Measurements from ENCODE around the gene MYO5B. TPM values are rescaled to one million over a fixed set of nuclear protein-coding genes. Genes with fewer than 3 reads are reported as not detected.
"Not testable (repeated sequence)": the region's sequence is repeated elsewhere in the genome, so short reads cannot be mapped to it uniquely, and the experiment has no call there.

The MYO5B gene
- total RNA-seq, 2 experiments from 2014 or later: not detected

DNA sequence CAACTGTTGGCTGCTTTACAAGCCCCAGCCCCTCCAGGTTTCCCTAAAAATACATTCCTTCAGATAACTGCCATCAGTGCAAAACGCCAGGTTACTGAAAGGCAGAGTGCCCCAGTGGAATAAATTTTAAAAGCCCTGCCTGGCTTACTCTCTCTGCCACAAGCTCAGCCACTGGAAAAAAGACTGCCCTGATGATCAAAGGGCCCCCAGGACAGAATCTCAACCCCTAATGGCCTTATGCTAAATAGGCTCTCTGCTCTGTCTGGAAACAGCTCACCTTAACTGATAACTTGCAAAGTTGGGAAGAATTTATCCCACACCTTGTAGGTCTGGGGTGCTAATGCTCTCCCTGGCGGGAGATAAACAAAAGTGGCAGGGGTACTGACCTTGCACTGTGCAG is 37.5 kb upstream of the MYO5B start:
- ChIA-PET CTCF (ENCODE audit: unreplicated experiment) (no interaction called here), POLR2A (interaction anchor here (0.7 kb wide), 1 partner anchor 215 kb away, joined by 3 read pairs; no protein-coding TSS in a partner anchor)
- no peak overlapping the region for H3K4me3 ChIP-seq (ENCODE audit: low read depth, low read length, poor library complexity, severe bottlenecking)
- no TSS peak for BruUV-seq (replicated peaks)
- TF ChIP-seq EZH2phosphoT487 (IDR thresholded peaks at IDR 0.05; ENCODE audit: borderline replicate concordance, low read depth, low read length): no peak
- TF ChIP-seq, protein P1, sequence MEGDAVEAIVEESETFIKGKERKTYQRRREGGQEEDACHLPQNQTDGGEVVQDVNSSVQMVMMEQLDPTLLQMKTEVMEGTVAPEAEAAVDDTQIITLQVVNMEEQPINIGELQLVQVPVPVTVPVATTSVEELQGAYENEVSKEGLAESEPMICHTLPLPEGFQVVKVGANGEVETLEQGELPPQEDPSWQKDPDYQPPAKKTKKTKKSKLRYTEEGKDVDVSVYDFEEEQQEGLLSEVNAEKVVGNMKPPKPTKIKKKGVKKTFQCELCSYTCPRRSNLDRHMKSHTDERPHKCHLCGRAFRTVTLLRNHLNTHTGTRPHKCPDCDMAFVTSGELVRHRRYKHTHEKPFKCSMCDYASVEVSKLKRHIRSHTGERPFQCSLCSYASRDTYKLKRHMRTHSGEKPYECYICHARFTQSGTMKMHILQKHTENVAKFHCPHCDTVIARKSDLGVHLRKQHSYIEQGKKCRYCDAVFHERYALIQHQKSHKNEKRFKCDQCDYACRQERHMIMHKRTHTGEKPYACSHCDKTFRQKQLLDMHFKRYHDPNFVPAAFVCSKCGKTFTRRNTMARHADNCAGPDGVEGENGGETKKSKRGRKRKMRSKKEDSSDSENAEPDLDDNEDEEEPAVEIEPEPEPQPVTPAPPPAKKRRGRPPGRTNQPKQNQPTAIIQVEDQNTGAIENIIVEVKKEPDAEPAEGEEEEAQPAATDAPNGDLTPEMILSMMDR (conservative IDR thresholded peaks at IDR 0.05; ENCODE audit: low read length): no peak
- intact Hi-C loops (cut with micrococcal nuclease; ENCODE audit: unreplicated experiment): no loop called here
- no peaks in the 10 kb centered on the region for H3K36me3 ChIP-seq (ENCODE audit: insufficient read depth, low read length)
- H3K4me2 ChIP-seq (ENCODE audit: low read length): no peak overlapping the region
- H3K9me2 ChIP-seq (ENCODE audit: insufficient read depth, low read length): no peaks in the 10 kb centered on the region
- no peaks in the 10 kb centered on the region for H3K9me3 ChIP-seq (ENCODE audit: low read length)
- H3K79me2 ChIP-seq (ENCODE audit: insufficient read depth, low read depth, low read length): no peaks in the 10 kb centered on the region
- no peak overlapping the region for H2AFZ ChIP-seq (ENCODE audit: low read length)
- no peak for DNase-seq (ENCODE audit: low spot score)
- no peak overlapping the region for H3K27ac ChIP-seq (ENCODE audit: low read depth, low read length, poor library complexity, severe bottlenecking)
- H3K4me1 ChIP-seq (ENCODE audit: insufficient read depth, low read length, poor library complexity, severe bottlenecking): peaks cover 3% of the 10 kb centered on the region
- H4K20me1 ChIP-seq (ENCODE audit: insufficient read depth, low read length): no peaks in the 10 kb centered on the region

DNA sequence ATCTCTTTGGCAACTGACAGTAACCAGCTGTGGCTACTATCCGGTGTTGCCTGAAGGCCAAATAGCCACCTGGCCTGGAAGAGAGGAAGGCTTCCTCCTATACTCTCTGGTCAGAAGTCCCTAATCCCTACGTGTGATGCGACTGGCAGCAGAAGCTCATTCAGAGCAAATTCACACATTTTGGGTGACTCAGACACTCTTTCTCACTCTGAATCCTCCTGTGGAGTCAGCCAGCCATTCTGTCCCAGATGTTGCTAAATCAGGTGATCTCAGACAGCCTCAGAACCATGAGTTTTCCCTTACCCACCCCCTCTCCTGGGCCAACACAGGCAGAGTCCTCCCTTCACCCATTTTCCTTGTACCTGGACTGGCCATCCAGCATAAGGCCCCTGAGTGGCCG is 36.7 kb upstream of the MYO5B start:
- ChIA-PET CTCF (ENCODE audit: unreplicated experiment) (no interaction called here), POLR2A (no interaction called here)
- TF ChIP-seq, protein P1 (conservative IDR thresholded peaks at IDR 0.05; ENCODE audit: low read length): no peak
- TF ChIP-seq EZH2phosphoT487 (IDR thresholded peaks at IDR 0.05; ENCODE audit: borderline replicate concordance, low read depth, low read length): no peak
- DNase-seq (ENCODE audit: low spot score): no peak
- intact Hi-C loops (cut with micrococcal nuclease; ENCODE audit: unreplicated experiment): no loop called here
- no TSS peak for BruUV-seq (replicated peaks)
- no peaks in the 10 kb centered on the region for H3K79me2 ChIP-seq (ENCODE audit: insufficient read depth, low read depth, low read length)
- H3K27ac ChIP-seq (ENCODE audit: low read depth, low read length, poor library complexity, severe bottlenecking): no peak overlapping the region
- H3K4me2 ChIP-seq (ENCODE audit: low read length): no peak overlapping the region
- H3K9me3 ChIP-seq (ENCODE audit: low read length): no peaks in the 10 kb centered on the region
- H4K20me1 ChIP-seq (ENCODE audit: insufficient read depth, low read length): no peaks in the 10 kb centered on the region
- no peaks in the 10 kb centered on the region for H3K36me3 ChIP-seq (ENCODE audit: insufficient read depth, low read length)
- H3K4me1 ChIP-seq (ENCODE audit: insufficient read depth, low read length, poor library complexity, severe bottlenecking): peaks cover 11% of the 10 kb centered on the region
- no peaks in the 10 kb centered on the region for H3K9me2 ChIP-seq (ENCODE audit: insufficient read depth, low read length)
- H3K4me3 ChIP-seq (ENCODE audit: low read depth, low read length, poor library complexity, severe bottlenecking): no peak overlapping the region
- no peak overlapping the region for H2AFZ ChIP-seq (ENCODE audit: low read length)

DNA sequence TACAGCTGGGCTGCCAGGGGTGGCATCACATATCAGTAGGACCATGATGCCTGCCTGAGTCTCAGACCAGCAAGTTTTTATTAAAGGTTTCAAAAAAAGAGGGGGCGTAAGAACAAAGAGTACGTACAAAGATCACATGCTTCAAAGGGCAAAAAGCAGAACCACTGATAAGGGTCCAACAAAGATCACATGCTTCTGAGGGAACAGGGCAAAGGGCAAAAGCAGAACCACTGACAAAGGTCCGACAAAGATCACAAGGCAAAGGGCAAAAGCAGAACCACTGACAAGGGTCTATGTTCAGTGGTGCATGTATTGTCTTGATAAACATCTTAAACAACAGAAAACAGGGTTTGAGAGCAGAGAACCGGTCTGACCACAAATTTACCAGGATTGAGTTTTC is 25.3 kb upstream of the MYO5B start:
- H4K20me1 ChIP-seq (ENCODE audit: insufficient read depth, low read length); H3K27ac ChIP-seq (ENCODE audit: low read depth, low read length, poor library complexity, severe bottlenecking); H3K9me2 ChIP-seq (ENCODE audit: insufficient read depth, low read length); H3K4me1 ChIP-seq (ENCODE audit: insufficient read depth, low read length, poor library complexity, severe bottlenecking); BruUV-seq (replicated peaks); CTCF ChIA-PET (ENCODE audit: unreplicated experiment); DNase-seq (ENCODE audit: low spot score); H3K9me3 ChIP-seq (ENCODE audit: low read length); H3K36me3 ChIP-seq (ENCODE audit: insufficient read depth, low read length); intact Hi-C loops (cut with micrococcal nuclease; ENCODE audit: unreplicated experiment); H3K4me2 ChIP-seq (ENCODE audit: low read length); H3K79me2 ChIP-seq (ENCODE audit: insufficient read depth, low read depth, low read length); POLR2A ChIA-PET; H3K4me3 ChIP-seq (ENCODE audit: low read depth, low read length, poor library complexity, severe bottlenecking); H2AFZ ChIP-seq (ENCODE audit: low read length): not testable (repeated sequence)
